Endothelial cell of umbilical vein (primary cell): ENCODE data around the gene MEX3C. TPM values are rescaled to one million over a fixed set of nuclear protein-coding genes. Genes with fewer than 3 reads are reported as not detected.

Experiments
- BruUV-seq: library from RNA; stranded (reverse); fragments of 400-500 nt; replicated peaks from 2 replicates; lab custom pipeline; 2021; lab: Mats Ljungman, UMichigan
- CTCF ChIA-PET: fragments of 300-600, 350-600 bp; sonication (Branson Sonifier 250); formaldehyde crosslinking; loops from one replicate; lab custom pipeline; 2021; ENCODE audit warnings: antibody characterized with exemption, inconsistent platforms; lab: Charles Lee
- POLR2A ChIA-PET: fragments of 300-600, 350-600 bp; sonication (Branson Sonifier 250); formaldehyde crosslinking; loops from one replicate; lab custom pipeline; 2021; ENCODE audit warnings: antibody characterized with exemption, inconsistent platforms; lab: Charles Lee
- DNase-seq: peaks from one replicate; pipeline ENCODE4 v3.0.0-alpha.2; 2011; ENCODE audit warnings: low read depth, low spot score
- FAIRE-seq: peaks from 2 replicates; lab custom pipeline; 2011; peaks lifted over from hg19 to GRCh38; lab: Jason Lieb, UNC
- H2AFZ ChIP-seq: 2 replicates; pipeline ENCODE4 v1.6.0; 2012; ENCODE audit warnings: low read depth, low read length, control low read depth, inconsistent platforms
- H3K27ac ChIP-seq: 2 replicates; pipeline ENCODE4 v1.5.1; 2011; ENCODE audit warnings: low read depth, mild to moderate bottlenecking, control low read depth, low read length, moderate library complexity; ENCODE audit not compliant: insufficient read depth
- H3K27me3 ChIP-seq, 2 experiments: 2 replicates each; pipeline versions ENCODE4 v1.6.0 to v1.6.1; 2011; ENCODE audit warnings: low read length in 2 of 2, mixed read lengths in 1 of 2; ENCODE audit not compliant: control insufficient read depth in 2 of 2, insufficient read depth in 2 of 2
- H3K36me3 ChIP-seq, 2 experiments: 2 replicates in 1 of 2; 3 replicates in 1 of 2; pipeline ENCODE4 v1.5.1; 2011; ENCODE audit warnings: low read length in 2 of 2, mild to moderate bottlenecking in 1 of 2, moderate library complexity in 1 of 2; ENCODE audit not compliant: control insufficient read depth in 2 of 2, insufficient read depth in 2 of 2; ENCODE audit errors: extremely low read depth in 1 of 2
- H3K4me1 ChIP-seq: 3 replicates; pipeline ENCODE4 v1.5.1; 2011; ENCODE audit warnings: mild to moderate bottlenecking, low read length; ENCODE audit not compliant: control insufficient read depth, insufficient read depth; ENCODE audit errors: extremely low read depth
- H3K4me2 ChIP-seq: 2 replicates; pipeline ENCODE4 v1.6.1; 2011; ENCODE audit warnings: low read length, control low read depth, mixed read lengths; ENCODE audit not compliant: insufficient read depth
- H3K4me3 ChIP-seq, 3 experiments: fragments of 200-600 bp in 1 of 3; sonication (generic), shearing (Covaris generic) in 1 of 3; replicated peaks in 1 of 3; 2 replicates each; pipeline ENCODE4 v1.5.1; 2011 to 2016; ENCODE audit warnings: control low read depth in 3 of 3, low read length in 3 of 3, mild to moderate bottlenecking in 2 of 3, inconsistent platforms in 1 of 3, low read depth in 1 of 3, moderate library complexity in 1 of 3; ENCODE audit not compliant: insufficient read depth in 1 of 3
- H3K79me2 ChIP-seq: 2 replicates; pipeline ENCODE4 v1.6.0; 2012; ENCODE audit warnings: low read length, inconsistent platforms; ENCODE audit not compliant: control insufficient read depth, insufficient read depth
- H3K9ac ChIP-seq: replicated peaks from 2 replicates; pipeline ENCODE3; 2011; ENCODE audit warnings: low read length, control low read depth; ENCODE audit not compliant: insufficient read depth; ENCODE audit errors: extremely low read depth
- H3K9me1 ChIP-seq: replicated peaks from 3 replicates; pipeline ENCODE4 v1.6.0; 2011; ENCODE audit warnings: mild to moderate bottlenecking, low read length; ENCODE audit not compliant: control insufficient read depth, insufficient read depth; ENCODE audit errors: extremely low read depth
- H3K9me3 ChIP-seq: replicated peaks from 2 replicates; pipeline ENCODE4 v1.5.1; 2012; ENCODE audit warnings: low read length, inconsistent platforms; ENCODE audit not compliant: control insufficient read depth, insufficient read depth
- H4K20me1 ChIP-seq: replicated peaks from 2 replicates; pipeline ENCODE3; 2011; ENCODE audit warnings: mild to moderate bottlenecking, low read length; ENCODE audit not compliant: control insufficient read depth, insufficient read depth; ENCODE audit errors: extremely low read depth
- EZH2 ChIP-seq: IDR thresholded peaks from 2 replicates; pipeline ENCODE4 v1.6.1; 2012; ENCODE audit warnings: borderline replicate concordance, low read depth, mild to moderate bottlenecking, moderate library complexity, low read length, inconsistent platforms; ENCODE audit not compliant: severe bottlenecking
- FOS ChIP-seq: IDR thresholded peaks from 2 replicates; pipeline ENCODE4 v1.6.1; 2011; ENCODE audit warnings: mild to moderate bottlenecking, low read length, moderate library complexity, borderline replicate concordance; ENCODE audit not compliant: insufficient read depth
- GATA2 ChIP-seq: IDR thresholded peaks from 2 replicates; pipeline ENCODE4 v1.7.0; 2011; ENCODE audit warnings: low read depth, mild to moderate bottlenecking, moderate library complexity, mixed read lengths, low read length; ENCODE audit not compliant: insufficient read length, insufficient read depth
- JUN ChIP-seq: IDR thresholded peaks from 2 replicates; pipeline ENCODE4 v1.6.1; 2011; ENCODE audit warnings: borderline replicate concordance, low read depth; ENCODE audit not compliant: insufficient read length, insufficient read depth
- MAX ChIP-seq: IDR thresholded peaks from 2 replicates; pipeline ENCODE4 v1.6.1; 2011; ENCODE audit not compliant: insufficient read depth, insufficient read length
- MYC ChIP-seq: IDR thresholded peaks from one replicate; pipeline ENCODE4 v1.6.1; 2011; ENCODE audit warnings: mild to moderate bottlenecking, low read depth, low read length
- POLR2A ChIP-seq: IDR thresholded peaks from 2 replicates; pipeline ENCODE4 v1.6.1; 2012; ENCODE audit warnings: low read depth, mild to moderate bottlenecking, control low read depth, low read length
- POLR2AphosphoS5 ChIP-seq: IDR thresholded peaks from 2 replicates; pipeline ENCODE4 v1.6.1; 2012; ENCODE audit warnings: low read depth, mild to moderate bottlenecking, control low read depth, low read length, moderate library complexity; ENCODE audit not compliant: insufficient read depth
- dilution Hi-C: fragments of 300-500 bp; cut with MboI; formaldehyde crosslinking; loops from one replicate; pipeline ENCODE4 v1.15.0; 2019; ENCODE audit warnings: low sequenced_read_pairs; ENCODE audit not compliant: extremely low pct_ligation_motif_present
- intact Hi-C: fragments of 100-400 bp; cut with micrococcal nuclease; formaldehyde crosslinking; loops from one replicate; pipeline ENCODE4 v1.10.0; 2022
- polyA plus RNA-seq, 4 experiments: library from polyadenylated mRNA; depleted of rRNA in 3 of 4; stranded (reverse) in 3 of 4; unstranded in 1 of 4; fragments of >200 nt; gene quantifications; 2 replicates each; pipeline versions ENCODE4 v1.2.1 to v1.2.3, GENCODE V29; 2011 to 2012; ENCODE audit warnings: missing spikeins in 1 of 4
- total RNA-seq: library from RNA; stranded (reverse); gene quantifications from 2 replicates; pipeline ENCODE4 v1.2.3, GENCODE V29; 2021
- TF ChIP-seq, protein P1 (sequence below), 2 donors: IDR thresholded peaks; 1 replicate in 1 of 2; 2 replicates in 1 of 2; pipeline ENCODE4 v1.5.1; 2011; ENCODE audit warnings: low read length in 2 of 2, mild to moderate bottlenecking in 2 of 2, moderate library complexity in 2 of 2, control low read depth in 1 of 2, inconsistent platforms in 1 of 2, low read depth in 1 of 2; ENCODE audit not compliant: insufficient read depth in 1 of 2; ENCODE audit errors: extremely low read depth in 1 of 2

Gene MEX3C
- total and polyA plus RNA-seq, 2 donors (not counting 3 experiments of a cell fraction or from before 2014, with no cell fraction given), result 23.4 to 45.7 TPM

DNA sequence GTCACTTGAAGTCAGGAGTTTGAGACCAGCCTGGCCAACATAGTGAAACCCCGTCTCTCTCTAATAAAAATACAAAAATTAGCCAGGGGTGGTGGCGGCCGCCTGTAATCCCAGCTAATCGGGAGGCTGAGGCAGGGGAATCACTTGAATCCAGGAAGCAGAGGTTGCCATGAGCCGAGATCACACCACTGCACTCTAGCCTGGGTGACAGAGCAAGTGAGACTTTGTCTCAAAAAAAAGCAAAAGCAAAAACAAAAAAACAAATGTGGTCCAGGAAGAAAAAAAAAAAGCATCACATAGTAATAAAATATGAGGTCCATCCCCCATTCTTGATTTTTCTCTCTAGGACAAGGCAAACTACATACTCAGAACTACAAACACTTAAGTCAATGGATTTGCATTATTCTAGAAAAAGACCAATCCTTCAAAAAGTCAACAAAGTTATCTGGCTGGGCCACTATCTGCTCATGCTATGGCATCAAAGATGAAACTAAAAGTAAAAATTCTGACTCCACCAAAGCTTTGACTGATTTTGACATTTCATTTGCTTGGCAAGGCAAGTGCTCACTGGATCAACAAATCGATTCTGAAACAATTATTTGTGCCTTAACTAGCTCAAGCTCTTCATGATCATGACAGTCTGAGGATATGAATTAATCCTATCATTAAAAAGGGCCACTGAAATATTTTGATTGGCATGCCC lies 28.4 kb downstream of the MEX3C start:
- no peaks in the 10 kb centered on the region for H3K27me3 ChIP-seq
- no peaks in the 10 kb centered on the region for H3K9me3 ChIP-seq
- intact Hi-C loops (no loop called here), dilution Hi-C loops (no loop called here)
- H3K36me3 ChIP-seq, result no peaks in the 10 kb centered on the region
- TF ChIP-seq MYC, result no peak
- no peak for TF ChIP-seq GATA2
- TF ChIP-seq, protein P1, sequence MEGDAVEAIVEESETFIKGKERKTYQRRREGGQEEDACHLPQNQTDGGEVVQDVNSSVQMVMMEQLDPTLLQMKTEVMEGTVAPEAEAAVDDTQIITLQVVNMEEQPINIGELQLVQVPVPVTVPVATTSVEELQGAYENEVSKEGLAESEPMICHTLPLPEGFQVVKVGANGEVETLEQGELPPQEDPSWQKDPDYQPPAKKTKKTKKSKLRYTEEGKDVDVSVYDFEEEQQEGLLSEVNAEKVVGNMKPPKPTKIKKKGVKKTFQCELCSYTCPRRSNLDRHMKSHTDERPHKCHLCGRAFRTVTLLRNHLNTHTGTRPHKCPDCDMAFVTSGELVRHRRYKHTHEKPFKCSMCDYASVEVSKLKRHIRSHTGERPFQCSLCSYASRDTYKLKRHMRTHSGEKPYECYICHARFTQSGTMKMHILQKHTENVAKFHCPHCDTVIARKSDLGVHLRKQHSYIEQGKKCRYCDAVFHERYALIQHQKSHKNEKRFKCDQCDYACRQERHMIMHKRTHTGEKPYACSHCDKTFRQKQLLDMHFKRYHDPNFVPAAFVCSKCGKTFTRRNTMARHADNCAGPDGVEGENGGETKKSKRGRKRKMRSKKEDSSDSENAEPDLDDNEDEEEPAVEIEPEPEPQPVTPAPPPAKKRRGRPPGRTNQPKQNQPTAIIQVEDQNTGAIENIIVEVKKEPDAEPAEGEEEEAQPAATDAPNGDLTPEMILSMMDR (IDR thresholded peaks at IDR 0.05; ENCODE audit: extremely low read depth in 1 of 2, insufficient read depth in 1 of 2, low read depth in 1 of 2, low read length in 2 of 2), result no peak
- no peak for TF ChIP-seq FOS
- no peak for TF ChIP-seq POLR2AphosphoS5
- TF ChIP-seq EZH2, result no peak
- no peak for TF ChIP-seq MAX
- no peak for TF ChIP-seq POLR2A
- no peak for TF ChIP-seq JUN
- no peak overlapping the region for H2AFZ ChIP-seq
- H3K4me1 ChIP-seq, result no peaks in the 10 kb centered on the region
- H3K4me2 ChIP-seq, result no peak overlapping the region
- no TSS peak for BruUV-seq
- H3K79me2 ChIP-seq, result peaks cover 2% of the 10 kb centered on the region
- H3K4me3 ChIP-seq, result no peak overlapping the region
- DNase-seq (no peak), FAIRE-seq (no peak)
- H3K9ac ChIP-seq, result no peak overlapping the region
- CTCF ChIA-PET, result interaction anchor here (1.0 to 1.2 kb wide), 3 partner anchors 9 to 26 kb away, joined by 3 read pairs; no protein-coding TSS in a partner anchor
- H4K20me1 ChIP-seq, result peaks cover 7% of the 10 kb centered on the region
- POLR2A ChIA-PET, result no interaction called here
- no peaks in the 10 kb centered on the region for H3K9me1 ChIP-seq
- H3K27ac ChIP-seq, result no peak overlapping the region
